Trophoblast cell (in vitro differentiated cells and primary cell): ENCODE results near the gene TRAPPC2B.

ENCODE experiments used
- DNase-seq, 2 donors: peaks; one replicate each; pipeline ENCODE4 v3.0.0-alpha.2; 2016
- H2AFZ ChIP-seq: 2 replicates; pipeline ENCODE4 v1.6.1; 2013; ENCODE audit warnings: low read length, moderate library complexity, mild to moderate bottlenecking; ENCODE audit not compliant: insufficient read depth, poor library complexity
- H2AK5ac ChIP-seq: 2 replicates; pipeline ENCODE4 v1.6.1; 2013; ENCODE audit warnings: mild to moderate bottlenecking, low read length
- H2BK120ac ChIP-seq: 2 replicates; pipeline ENCODE4 v1.6.1; 2013; ENCODE audit warnings: low read length, mild to moderate bottlenecking, moderate library complexity; ENCODE audit not compliant: insufficient read depth, poor library complexity
- H2BK12ac ChIP-seq: 2 replicates; pipeline ENCODE4 v1.6.1; 2013; ENCODE audit warnings: mild to moderate bottlenecking, low read length, moderate library complexity
- H2BK5ac ChIP-seq: 2 replicates; pipeline ENCODE4 v1.6.1; 2013; ENCODE audit warnings: low read length, low read depth, moderate library complexity, mild to moderate bottlenecking; ENCODE audit not compliant: poor library complexity
- H3K14ac ChIP-seq: 2 replicates; pipeline ENCODE4 v1.6.1; 2013; ENCODE audit warnings: mild to moderate bottlenecking, low read length
- H3K18ac ChIP-seq: 2 replicates; pipeline ENCODE4 v1.6.1; 2013; ENCODE audit warnings: mild to moderate bottlenecking, low read length
- H3K23ac ChIP-seq: 2 replicates; pipeline ENCODE4 v1.6.1; 2013; ENCODE audit warnings: low read length
- H3K27ac ChIP-seq: 2 replicates; pipeline ENCODE4 v1.5.1; 2013; ENCODE audit warnings: low read depth, mild to moderate bottlenecking, inconsistent platforms, low read length, moderate library complexity
- H3K27me3 ChIP-seq: 2 replicates; pipeline ENCODE4 v1.6.1; 2013; ENCODE audit warnings: inconsistent platforms, mild to moderate bottlenecking, low read length, moderate library complexity; ENCODE audit not compliant: insufficient read depth
- H3K36me3 ChIP-seq, 2 experiments: 1 replicate in 1 of 2; 2 replicates in 1 of 2; pipeline ENCODE4 v1.6.1; 2013; ENCODE audit warnings: low read length in 2 of 2, mild to moderate bottlenecking in 2 of 2, moderate library complexity in 1 of 2; ENCODE audit not compliant: insufficient read depth in 2 of 2, control insufficient read depth in 1 of 2
- H3K4ac ChIP-seq: 2 replicates; pipeline ENCODE4 v1.6.1; 2013; ENCODE audit warnings: low read depth, mild to moderate bottlenecking, low read length, moderate library complexity
- H3K4me1 ChIP-seq, 2 experiments: 1 replicate in 1 of 2; 2 replicates in 1 of 2; pipeline ENCODE4 v1.6.1; 2013; ENCODE audit warnings: low read length in 2 of 2, mild to moderate bottlenecking in 2 of 2, moderate library complexity in 1 of 2; ENCODE audit not compliant: insufficient read depth in 2 of 2, control insufficient read depth in 1 of 2
- H3K4me2 ChIP-seq: 2 replicates; pipeline ENCODE4 v1.6.1; 2013; ENCODE audit warnings: inconsistent platforms, mild to moderate bottlenecking, low read length, moderate library complexity
- H3K4me3 ChIP-seq: 2 replicates; pipeline ENCODE4 v1.5.1; 2013; ENCODE audit warnings: mild to moderate bottlenecking, low read depth, low read length, inconsistent platforms
- H3K79me1 ChIP-seq: one replicate; pipeline ENCODE4 v1.6.1; 2013; ENCODE audit warnings: low read length
- H3K79me2 ChIP-seq: 2 replicates; pipeline ENCODE4 v1.6.1; 2013; ENCODE audit warnings: low read length, mild to moderate bottlenecking; ENCODE audit not compliant: control insufficient read depth, insufficient read depth, poor library complexity
- H3K9ac ChIP-seq: 2 replicates; pipeline ENCODE4 v1.6.1; 2013; ENCODE audit warnings: mild to moderate bottlenecking, low read length
- H3K9me3 ChIP-seq: 2 replicates; pipeline ENCODE4 v1.6.1; 2013; ENCODE audit warnings: low read depth, mild to moderate bottlenecking, control low read depth, inconsistent platforms, low read length; ENCODE audit not compliant: insufficient read depth
- H4K12ac ChIP-seq: 2 replicates; pipeline ENCODE4 v1.6.1; 2013; ENCODE audit warnings: low read depth, mild to moderate bottlenecking, low read length, moderate library complexity
- H4K8ac ChIP-seq: 2 replicates; pipeline ENCODE4 v1.6.1; 2013; ENCODE audit warnings: low read depth, mild to moderate bottlenecking, low read length, moderate library complexity
- H4K91ac ChIP-seq: one replicate; pipeline ENCODE4 v1.6.1; 2013; ENCODE audit warnings: low read depth, mild to moderate bottlenecking, low read length, moderate library complexity
- WGBS: extraction: QIAGEN DNeasy Blood & Tissue Kit; methylation state at CpG from one replicate; pipeline ENCODE4 v1.1.7; 2013; ENCODE audit warnings: missing lambda C conversion rate; ENCODE audit not compliant: insufficient read length, insufficient coverage; ENCODE audit errors: extremely low coverage; 5-methylcytosine and 5-hydroxymethylcytosine counted together

TRAPPC2B gene

DNA sequence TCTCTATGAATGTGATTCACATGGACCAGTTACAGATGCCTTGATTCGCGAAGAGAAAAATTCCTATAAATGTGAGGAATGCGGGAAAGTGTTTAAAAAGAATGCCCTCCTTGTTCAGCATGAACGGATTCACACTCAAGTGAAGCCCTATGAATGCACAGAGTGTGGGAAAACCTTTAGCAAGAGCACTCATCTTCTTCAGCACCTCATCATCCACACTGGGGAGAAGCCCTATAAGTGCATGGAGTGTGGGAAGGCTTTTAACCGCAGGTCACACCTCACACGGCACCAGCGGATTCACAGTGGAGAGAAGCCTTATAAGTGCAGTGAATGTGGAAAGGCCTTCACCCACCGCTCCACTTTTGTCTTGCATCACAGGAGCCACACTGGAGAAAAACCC, 35.4 kb upstream of the TRAPPC2B start:
- Histone ChIP-seq H3K79me1 (no peaks in the 10 kb centered on the region), H3K23ac (no peak overlapping the region), H2BK12ac (no peak overlapping the region), H3K4me2 (no peak overlapping the region), H2AK5ac (no peak overlapping the region), H2BK5ac (no peak overlapping the region), H4K91ac (no peak overlapping the region), H3K27ac (no peak overlapping the region), H4K8ac (no peak overlapping the region), H3K4ac (no peak overlapping the region), H2AFZ (no peak overlapping the region), H3K4me3 (no peak overlapping the region), H3K9ac (no peak overlapping the region), H3K27me3 (no peaks in the 10 kb centered on the region), H3K9me3 (peaks cover 2% of the 10 kb centered on the region), H3K18ac (no peak overlapping the region), H2BK120ac (no peak overlapping the region), H3K79me2 (no peaks in the 10 kb centered on the region), H3K36me3 (peaks cover 31 to 49% of the 10 kb centered on the region in 2 experiments), H3K4me1 (no peaks in the 10 kb centered on the region), H3K14ac (no peak overlapping the region), H4K12ac (no peak overlapping the region)
- no CpG with 5 or more reads among the region's 8 CpGs for WGBS
- DNase-seq, result no peak

- Histone ChIP-seq H3K18ac (no peak overlapping the region), H4K8ac (no peak overlapping the region), H3K9ac (no peak overlapping the region), H3K4ac (no peak overlapping the region), H2BK5ac (no peak overlapping the region), H3K23ac (no peak overlapping the region), H2BK120ac (no peak overlapping the region), H4K91ac (no peak overlapping the region), H3K36me3 (no peaks in the 10 kb centered on the region), H3K27ac (no peak overlapping the region), H3K14ac (no peak overlapping the region), H3K4me3 (no peak overlapping the region), H3K4me2 (no peak overlapping the region), H3K79me2 (no peaks in the 10 kb centered on the region), H3K9me3 (peaks cover 2% of the 10 kb centered on the region), H4K12ac (no peak overlapping the region), H2AFZ (no peak overlapping the region), H3K79me1 (no peaks in the 10 kb centered on the region), H3K27me3 (no peaks in the 10 kb centered on the region), H2AK5ac (no peak overlapping the region), H2BK12ac (no peak overlapping the region), H3K4me1 (no peaks in the 10 kb centered on the region)
- no CpG with 5 or more reads among the region's 4 CpGs for WGBS
- DNase-seq, result peak; percentile 94 to 98
These were observed 29.2 kb upstream of the TRAPPC2B start for GRCh38 chr19:57334191-57334590.

- no peaks in the 10 kb centered on the region for H3K4me1 ChIP-seq
- no peak overlapping the region for H2BK120ac ChIP-seq
- DNase-seq, result no peak
- no peak overlapping the region for H3K18ac ChIP-seq
- H2AK5ac ChIP-seq, result no peak overlapping the region
- H3K9ac ChIP-seq, result no peak overlapping the region
- H2AFZ ChIP-seq, result no peak overlapping the region
- H3K79me2 ChIP-seq, result no peaks in the 10 kb centered on the region
- H3K27ac ChIP-seq, result no peak overlapping the region
- no peak overlapping the region for H3K4ac ChIP-seq
- no peaks in the 10 kb centered on the region for H3K36me3 ChIP-seq
- no peak overlapping the region for H4K12ac ChIP-seq
- H3K23ac ChIP-seq, result no peak overlapping the region
- H2BK12ac ChIP-seq, result no peak overlapping the region
- WGBS, result no CpG with 5 or more reads among the region's 3 CpGs
- no peak overlapping the region for H4K91ac ChIP-seq
- H3K14ac ChIP-seq, result no peak overlapping the region
- H3K27me3 ChIP-seq, result no peaks in the 10 kb centered on the region
- no peak overlapping the region for H4K8ac ChIP-seq
- H3K79me1 ChIP-seq, result no peaks in the 10 kb centered on the region
- no peak overlapping the region for H3K4me2 ChIP-seq
- peaks cover 2% of the 10 kb centered on the region for H3K9me3 ChIP-seq
- H2BK5ac ChIP-seq, result no peak overlapping the region
- H3K4me3 ChIP-seq, result no peak overlapping the region
These were observed 24.5 kb upstream of the TRAPPC2B start for GRCh38 chr19:57338877-57339276.

GRCh38 chr19:57342582-57342981, 20.8 kb upstream of the TRAPPC2B start:
- Histone ChIP-seq H2BK120ac (no peak overlapping the region), H2BK12ac (no peak overlapping the region), H2AK5ac (no peak overlapping the region), H2AFZ (no peak overlapping the region), H2BK5ac (no peak overlapping the region), H4K91ac (no peak overlapping the region), H3K23ac (no peak overlapping the region), H4K8ac (no peak overlapping the region), H3K27me3 (no peaks in the 10 kb centered on the region), H3K27ac (no peak overlapping the region), H3K4ac (no peak overlapping the region), H3K79me1 (no peaks in the 10 kb centered on the region), H3K4me3 (no peak overlapping the region), H4K12ac (no peak overlapping the region), H3K79me2 (no peaks in the 10 kb centered on the region), H3K36me3 (no peaks in the 10 kb centered on the region), H3K14ac (no peak overlapping the region), H3K18ac (no peak overlapping the region), H3K4me2 (no peak overlapping the region), H3K9me3 (peaks cover 2% of the 10 kb centered on the region), H3K4me1 (no peaks in the 10 kb centered on the region), H3K9ac (no peak overlapping the region)
- DNase-seq, result no peak
- WGBS, result no CpG with 5 or more reads among the region's 6 CpGs
